IPS DF 4.7 (cell line): Measurements from ENCODE around the gene ADARB1.

Experiments
- DNase-seq: peaks from one replicate; pipeline ENCODE4 v3.0.0-alpha.2; 2013; ENCODE audit warnings: low spot score; ENCODE audit errors: extremely low read depth

Gene ADARB1

GRCh38 chr21:45224189-45224938, 150.0 kb downstream of the ADARB1 start:
- no peak for DNase-seq

- no peak for DNase-seq
These were observed 150.8 kb downstream of the ADARB1 start for GRCh38 chr21:45225041-45225740.

- no peak for DNase-seq
These were observed 151.5 kb downstream of the ADARB1 start for GRCh38 chr21:45225741-45226327.

- DNase-seq = no peak
These were observed 152.4 kb downstream of the ADARB1 start for GRCh38 chr21:45226540-45227326.

- DNase-seq = no peak
These were observed 153.4 kb downstream of the ADARB1 start for GRCh38 chr21:45227735-45228134.

GRCh38 chr21:45228171-45228641, 153.8 kb downstream of the ADARB1 start:
- no peak for DNase-seq

GRCh38 chr21:45228656-45229240, 154.4 kb downstream of the ADARB1 start:
- DNase-seq = no peak

- DNase-seq = no peak
These were observed 157.3 kb downstream of the ADARB1 start for GRCh38 chr21:45231705-45232104.

- DNase-seq = no peak
These were observed 159.7 kb downstream of the ADARB1 start for GRCh38 chr21:45234127-45234526.

- no peak for DNase-seq
These were observed 160.6 kb downstream of the ADARB1 start for GRCh38 chr21:45234965-45235364.

GRCh38 chr21:45235488-45235887, 161.1 kb downstream of the ADARB1 start:
- DNase-seq = no peak

- DNase-seq = no peak
These were observed 162.1 kb downstream of the ADARB1 start for GRCh38 chr21:45236481-45236880.

GRCh38 chr21:45237401-45237800, 163.0 kb downstream of the ADARB1 start:
- no peak for DNase-seq

GRCh38 chr21:45241357-45241756, 167.0 kb downstream of the ADARB1 start:
- no peak for DNase-seq

GRCh38 chr21:45243603-45244002, 169.2 kb downstream of the ADARB1 start:
- no peak for DNase-seq

- no peak for DNase-seq
These were observed 170.5 kb downstream of the ADARB1 start for GRCh38 chr21:45244799-45245340.

- no peak for DNase-seq
These were observed 172.3 kb downstream of the ADARB1 start for GRCh38 chr21:45246386-45247320.

- DNase-seq = no peak
These were observed 174.0 kb downstream of the ADARB1 start for GRCh38 chr21:45248301-45248892.

- DNase-seq = no peak
These were observed 174.6 kb downstream of the ADARB1 start for GRCh38 chr21:45248893-45249381.
